GM06990 (cell line): ENCODE measurements around the gene C1orf21.

Experiments
- DNase-seq: peaks from one replicate; pipeline ENCODE4 v3.0.0-alpha.2; 2011; ENCODE audit not compliant: insufficient read length; ENCODE audit errors: extremely low read depth
- H3K27me3 ChIP-seq: replicated peaks from 2 replicates; pipeline ENCODE4 v1.6.0; 2011; ENCODE audit warnings: low read length; ENCODE audit not compliant: control insufficient read depth, insufficient read depth
- H3K36me3 ChIP-seq: 2 replicates; pipeline ENCODE4 v1.5.1; 2011; ENCODE audit warnings: low read length; ENCODE audit not compliant: control insufficient read depth, insufficient read depth
- H3K4me3 ChIP-seq: replicated peaks from 2 replicates; pipeline ENCODE4 v1.5.1; 2011; ENCODE audit warnings: low read depth, mild to moderate bottlenecking, control low read depth, low read length
- CTCF ChIP-seq: IDR thresholded peaks from 2 replicates; pipeline ENCODE4 v1.5.1; 2011; ENCODE audit warnings: low read length, control low read depth, mild to moderate bottlenecking, inconsistent platforms; ENCODE audit not compliant: insufficient read depth, poor library complexity, severe bottlenecking

Gene C1orf21

GRCh38 chr1:184539580-184539979 lies 152.8 kb downstream of the C1orf21 start:
- DNase-seq, result no peak
- no peak for TF ChIP-seq CTCF
- no peak overlapping the region for H3K4me3 ChIP-seq
- no peaks in the 10 kb centered on the region for H3K36me3 ChIP-seq
- H3K27me3 ChIP-seq, result no peaks in the 10 kb centered on the region

- no peak for DNase-seq
- H3K4me3 ChIP-seq, result no peak overlapping the region
- no peak for TF ChIP-seq CTCF
- H3K36me3 ChIP-seq, result no peaks in the 10 kb centered on the region
- no peaks in the 10 kb centered on the region for H3K27me3 ChIP-seq
Measured at GRCh38 chr1:184541537-184542152, 154.8 kb downstream of the C1orf21 start.

- H3K36me3 ChIP-seq, result no peaks in the 10 kb centered on the region
- TF ChIP-seq CTCF, result no peak
- DNase-seq, result no peak
- no peak overlapping the region for H3K4me3 ChIP-seq
- H3K27me3 ChIP-seq, result no peaks in the 10 kb centered on the region
Measured at GRCh38 chr1:184542291-184542690, 155.5 kb downstream of the C1orf21 start.

GRCh38 chr1:184545601-184546000 lies 158.8 kb downstream of the C1orf21 start:
- Histone ChIP-seq H3K27me3 (no peaks in the 10 kb centered on the region), H3K36me3 (no peaks in the 10 kb centered on the region), H3K4me3 (no peak overlapping the region)
- DNase-seq, result no peak
- no peak for TF ChIP-seq CTCF

- no peaks in the 10 kb centered on the region for H3K27me3 ChIP-seq
- H3K4me3 ChIP-seq, result no peak overlapping the region
- H3K36me3 ChIP-seq, result no peaks in the 10 kb centered on the region
- TF ChIP-seq CTCF, result no peak
- DNase-seq, result no peak
Measured at GRCh38 chr1:184552446-184552845, 165.6 kb downstream of the C1orf21 start.

- Histone ChIP-seq H3K36me3 (no peaks in the 10 kb centered on the region), H3K4me3 (no peak overlapping the region), H3K27me3 (no peaks in the 10 kb centered on the region)
- TF ChIP-seq CTCF, result no peak
- DNase-seq, result no peak
Measured at GRCh38 chr1:184553845-184554244, 167.0 kb downstream of the C1orf21 start.
